Measurements from ENCODE around the gene CLDN14.
A peak's percentile ranks its signal among the peaks of the same experiment; 100 is the strongest.

CLDN14 gene

GRCh38 chr21:36428761-36429432 is 51.0 kb downstream of the CLDN14 start:
- TF ChIP-seq, protein P1, sequence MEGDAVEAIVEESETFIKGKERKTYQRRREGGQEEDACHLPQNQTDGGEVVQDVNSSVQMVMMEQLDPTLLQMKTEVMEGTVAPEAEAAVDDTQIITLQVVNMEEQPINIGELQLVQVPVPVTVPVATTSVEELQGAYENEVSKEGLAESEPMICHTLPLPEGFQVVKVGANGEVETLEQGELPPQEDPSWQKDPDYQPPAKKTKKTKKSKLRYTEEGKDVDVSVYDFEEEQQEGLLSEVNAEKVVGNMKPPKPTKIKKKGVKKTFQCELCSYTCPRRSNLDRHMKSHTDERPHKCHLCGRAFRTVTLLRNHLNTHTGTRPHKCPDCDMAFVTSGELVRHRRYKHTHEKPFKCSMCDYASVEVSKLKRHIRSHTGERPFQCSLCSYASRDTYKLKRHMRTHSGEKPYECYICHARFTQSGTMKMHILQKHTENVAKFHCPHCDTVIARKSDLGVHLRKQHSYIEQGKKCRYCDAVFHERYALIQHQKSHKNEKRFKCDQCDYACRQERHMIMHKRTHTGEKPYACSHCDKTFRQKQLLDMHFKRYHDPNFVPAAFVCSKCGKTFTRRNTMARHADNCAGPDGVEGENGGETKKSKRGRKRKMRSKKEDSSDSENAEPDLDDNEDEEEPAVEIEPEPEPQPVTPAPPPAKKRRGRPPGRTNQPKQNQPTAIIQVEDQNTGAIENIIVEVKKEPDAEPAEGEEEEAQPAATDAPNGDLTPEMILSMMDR (IDR thresholded peaks at IDR 0.05; ENCODE audit: borderline replicate concordance, control extremely low read depth, extremely low read depth, insufficient read depth, missing control alignments) = no peak
- in situ Hi-C loops (cut with MboI; ENCODE audit: low sequenced_read_pairs, unreplicated experiment) = loop anchor here (10.0 kb wide), 1 partner anchor 506 kb away; no protein-coding TSS in a partner anchor
- no peak for DNase-seq (ENCODE audit: low spot score)

DNA sequence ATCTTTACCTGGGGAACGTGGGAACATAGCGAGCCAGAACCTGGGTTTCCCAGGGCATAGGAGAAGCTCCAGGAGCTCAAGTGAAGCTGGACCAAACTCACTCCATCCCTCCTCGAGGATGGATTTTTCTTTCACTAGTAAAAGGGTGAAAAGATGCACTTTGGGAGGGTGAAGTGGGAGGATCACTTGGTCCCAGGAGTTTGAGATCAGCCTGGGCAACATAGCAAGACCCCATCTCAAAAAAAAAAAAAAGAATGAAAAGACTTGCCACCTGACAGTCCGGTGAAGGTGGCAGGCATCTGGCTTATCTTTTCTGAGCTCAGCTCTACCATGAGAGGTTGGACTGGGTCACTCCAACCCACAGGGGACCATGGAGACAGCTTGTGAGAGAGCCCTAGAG is 52.4 kb downstream of the CLDN14 start:
- TF ChIP-seq, protein P1 (IDR thresholded peaks at IDR 0.05; ENCODE audit: borderline replicate concordance, control extremely low read depth, extremely low read depth, insufficient read depth, missing control alignments) = no peak
- in situ Hi-C loops (cut with MboI; ENCODE audit: low sequenced_read_pairs, unreplicated experiment) = loop anchor here (10.0 kb wide), 1 partner anchor 507 kb away; no protein-coding TSS in a partner anchor
- DNase-seq (ENCODE audit: low spot score) = no peak

DNA sequence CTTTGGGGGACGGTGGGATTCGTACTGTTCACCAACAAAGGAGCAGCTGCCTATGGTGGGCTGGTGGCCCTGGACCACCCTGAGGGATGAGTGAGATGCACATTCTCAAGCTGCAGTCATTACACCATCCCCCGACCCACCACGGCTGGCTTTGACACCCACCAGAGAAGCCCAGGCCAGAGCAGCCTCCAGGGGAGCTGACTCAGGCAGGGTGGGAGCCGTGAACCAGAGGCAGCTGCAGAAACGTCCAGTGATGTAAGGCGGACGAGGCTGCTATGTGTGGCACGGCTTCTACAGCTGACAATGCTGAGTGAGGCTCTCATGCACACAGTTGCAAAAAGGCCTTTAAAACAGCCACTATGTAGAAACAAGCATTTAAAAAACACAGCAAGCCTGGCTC is 54.6 kb downstream of the CLDN14 start:
- in situ Hi-C loops (cut with MboI; ENCODE audit: low sequenced_read_pairs, unreplicated experiment) = loop anchor here (10.0 kb wide), 1 partner anchor 510 kb away; no protein-coding TSS in a partner anchor
- DNase-seq (ENCODE audit: low spot score) = no peak
- TF ChIP-seq, protein P1 (IDR thresholded peaks at IDR 0.05; ENCODE audit: borderline replicate concordance, control extremely low read depth, extremely low read depth, insufficient read depth, missing control alignments) = no peak

DNA sequence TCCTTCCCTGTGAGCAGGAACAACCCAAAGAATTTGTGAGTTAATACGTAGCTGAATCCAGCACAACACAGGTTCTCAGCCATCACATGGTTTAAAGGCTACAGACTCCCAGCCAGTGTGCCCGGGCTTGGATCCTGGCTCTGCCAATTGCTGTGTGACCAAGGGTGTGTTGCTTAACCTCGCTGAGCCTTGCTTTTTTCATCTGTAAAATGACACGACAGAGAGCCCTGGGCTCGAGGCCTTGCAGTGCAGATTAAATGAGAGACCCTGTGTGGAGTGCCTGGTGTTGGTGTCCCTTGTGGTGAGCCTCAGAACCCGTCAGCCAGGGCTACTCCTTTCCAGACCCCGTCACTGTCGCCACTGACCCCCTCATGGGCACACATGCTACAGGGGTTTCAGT is 55.3 kb downstream of the CLDN14 start:
- DNase-seq (ENCODE audit: low spot score) = no peak
- TF ChIP-seq, protein P1 (IDR thresholded peaks at IDR 0.05; ENCODE audit: borderline replicate concordance, control extremely low read depth, extremely low read depth, insufficient read depth, missing control alignments) = no peak
- in situ Hi-C loops (cut with MboI; ENCODE audit: low sequenced_read_pairs, unreplicated experiment) = loop anchor here (10.0 kb wide), 1 partner anchor 510 kb away; no protein-coding TSS in a partner anchor

DNA sequence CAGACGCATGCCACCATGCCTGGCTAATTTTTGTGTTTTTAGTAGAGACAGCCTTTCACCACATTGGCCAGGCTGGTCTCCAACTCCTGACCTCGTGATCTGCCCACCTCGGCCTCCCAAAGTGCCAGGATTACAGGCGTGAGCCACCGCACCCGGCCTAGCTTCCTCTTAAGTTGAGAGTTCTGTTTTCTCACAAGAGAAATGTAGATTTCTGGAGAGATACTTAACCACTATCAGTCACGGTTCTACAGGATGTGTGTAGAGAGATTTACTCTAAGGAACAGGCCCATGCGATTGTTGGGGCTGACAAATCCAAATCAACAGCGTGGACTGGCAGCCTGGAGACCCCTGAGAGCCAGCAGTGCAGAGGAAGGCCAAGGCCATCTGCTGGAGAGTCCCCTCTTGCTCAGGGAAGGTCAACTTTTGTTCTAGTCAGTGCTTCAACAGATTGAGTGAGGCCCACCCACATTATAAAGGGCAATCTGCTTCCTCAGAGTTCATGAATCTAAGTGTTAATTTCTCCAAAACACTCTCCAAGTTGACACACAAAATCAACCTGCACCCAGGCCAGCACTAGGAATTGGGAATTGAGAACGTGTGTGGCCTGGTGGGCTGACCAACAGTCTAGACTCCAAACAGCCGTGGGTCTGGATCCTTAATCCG is 56.0 kb downstream of the CLDN14 start:
- TF ChIP-seq, protein P1 (IDR thresholded peaks at IDR 0.05; ENCODE audit: borderline replicate concordance, control extremely low read depth, extremely low read depth, insufficient read depth, missing control alignments) = no peak
- no peak for DNase-seq (ENCODE audit: low spot score)
- in situ Hi-C loops (cut with MboI; ENCODE audit: low sequenced_read_pairs, unreplicated experiment) = loop anchor here (10.0 kb wide), 1 partner anchor 511 kb away; no protein-coding TSS in a partner anchor

- DNase-seq (ENCODE audit: low spot score) = peak; percentile 84
- in situ Hi-C loops (cut with MboI; ENCODE audit: low sequenced_read_pairs, unreplicated experiment) = loop anchor here (10.0 kb wide), 1 partner anchor 512 kb away; no protein-coding TSS in a partner anchor
- TF ChIP-seq, protein P1 (IDR thresholded peaks at IDR 0.05; ENCODE audit: borderline replicate concordance, control extremely low read depth, extremely low read depth, insufficient read depth, missing control alignments) = peak; percentile 57
These were observed 57.4 kb downstream of the CLDN14 start for GRCh38 chr21:36422279-36423098.

Data from GM13976 (cell line).